HG03135 (cell line): ENCODE measurements around the gene KRTAP5-10.
"Not testable (repeated sequence)": the region's sequence is repeated elsewhere in the genome, so short reads cannot be mapped to it uniquely, and the experiment has no call there.

Experiments used
- ATAC-seq: cut with Tn5 transposase; IDR thresholded peaks from one replicate; pipeline ENCODE4 v1.9.1; 2021; ENCODE audit warnings: mild to moderate bottlenecking, moderate library complexity; ENCODE audit not compliant: unreplicated experiment

Gene KRTAP5-10

GRCh38 chr11:71542382-71542781 is 23.0 kb upstream of the KRTAP5-10 start:
- no peak for ATAC-seq

- ATAC-seq, result no peak
Measured at GRCh38 chr11:71542879-71543777, 22.2 kb upstream of the KRTAP5-10 start.

GRCh38 chr11:71543866-71544265 is 21.5 kb upstream of the KRTAP5-10 start:
- ATAC-seq, result no peak

GRCh38 chr11:71544525-71545214 is 20.7 kb upstream of the KRTAP5-10 start:
- no peak for ATAC-seq

- ATAC-seq, result no peak
Measured at GRCh38 chr11:71545405-71545966, 19.9 kb upstream of the KRTAP5-10 start.

GRCh38 chr11:71548120-71548519 is 17.2 kb upstream of the KRTAP5-10 start, which contains the start of gene KRTAP5-9:
TSS of gene KRTAP5-9 (plus strand) at chr11:71548420. CDS start at chr11:71548658, 238 bp downstream.
- no peak for ATAC-seq

- ATAC-seq, result no peak
Measured at GRCh38 chr11:71548716-71549151, 16.6 kb upstream of the KRTAP5-10 start.

- no peak for ATAC-seq
Measured at GRCh38 chr11:71551711-71552110, 13.7 kb upstream of the KRTAP5-10 start.

- ATAC-seq, result no peak
Measured at GRCh38 chr11:71554996-71555395, 10.4 kb upstream of the KRTAP5-10 start.

- no peak for ATAC-seq
Measured at GRCh38 chr11:71555508-71555907, 9.9 kb upstream of the KRTAP5-10 start.

- no peak for ATAC-seq
Measured at GRCh38 chr11:71556018-71556417, 9.3 kb upstream of the KRTAP5-10 start.

GRCh38 chr11:71557257-71557656 is 8.1 kb upstream of the KRTAP5-10 start:
- no peak for ATAC-seq

GRCh38 chr11:71558996-71559395 is 6.4 kb upstream of the KRTAP5-10 start:
- no peak for ATAC-seq

- ATAC-seq, result no peak
Measured at GRCh38 chr11:71562120-71562519, 3.2 kb upstream of the KRTAP5-10 start.

GRCh38 chr11:71563406-71563805 is 2.0 kb upstream of the KRTAP5-10 start:
- ATAC-seq, result no peak

- ATAC-seq, result no peak
Measured at GRCh38 chr11:71564430-71564829, 933 bp upstream of the KRTAP5-10 start.

- no peak for ATAC-seq
Measured at GRCh38 chr11:71566081-71566620, 788 bp downstream of the KRTAP5-10 start.

GRCh38 chr11:71566626-71567599 is 1.6 kb downstream of the KRTAP5-10 start:
- not testable (repeated sequence) for ATAC-seq

- ATAC-seq, result not testable (repeated sequence)
Measured at GRCh38 chr11:71567633-71568032, 2.3 kb downstream of the KRTAP5-10 start.

GRCh38 chr11:71568704-71569349 is 3.5 kb downstream of the KRTAP5-10 start:
- ATAC-seq, result no peak
